Mesenchymal stem cell (in vitro differentiated cells and primary cell): ENCODE data around the gene ARHGAP1.

Experiments used
- DNase-seq: peaks from one replicate; pipeline ENCODE4 v3.0.0-alpha.2; 2013
- H2AFZ ChIP-seq: one replicate; pipeline ENCODE4 v1.6.1; 2013; ENCODE audit warnings: low read depth, mild to moderate bottlenecking, control low read depth, inconsistent platforms, low read length, moderate library complexity
- H2AK5ac ChIP-seq: 2 replicates; pipeline ENCODE4 v1.6.1; 2013; ENCODE audit warnings: low read length, moderate library complexity, mild to moderate bottlenecking, inconsistent platforms; ENCODE audit not compliant: severe bottlenecking
- H2BK120ac ChIP-seq: one replicate; pipeline ENCODE4 v1.6.1; 2013; ENCODE audit warnings: low read depth, mild to moderate bottlenecking, inconsistent platforms, low read length, moderate library complexity
- H2BK12ac ChIP-seq, 2 experiments: one replicate each; pipeline ENCODE4 v1.6.1; 2013; ENCODE audit warnings: inconsistent platforms in 2 of 2, low read length in 2 of 2, mild to moderate bottlenecking in 2 of 2, moderate library complexity in 2 of 2, control low read depth in 1 of 2
- H2BK15ac ChIP-seq: one replicate; pipeline ENCODE4 v1.6.1; 2013; ENCODE audit warnings: mild to moderate bottlenecking, low read depth, inconsistent platforms; ENCODE audit not compliant: poor library complexity, severe bottlenecking
- H2BK5ac ChIP-seq: 2 replicates; pipeline ENCODE4 v1.6.1; 2013; ENCODE audit warnings: low read depth, mild to moderate bottlenecking, low read length, control low read depth, inconsistent platforms; ENCODE audit not compliant: poor library complexity, severe bottlenecking
- H3K14ac ChIP-seq, 2 experiments: one replicate each; pipeline ENCODE4 v1.6.1; 2013; ENCODE audit warnings: inconsistent platforms in 2 of 2, low read length in 2 of 2, control low read depth in 1 of 2, mild to moderate bottlenecking in 1 of 2, moderate library complexity in 1 of 2
- H3K18ac ChIP-seq, 2 experiments: one replicate each; pipeline ENCODE4 v1.6.1; 2013; ENCODE audit warnings: inconsistent platforms in 2 of 2, low read length in 2 of 2, control low read depth in 1 of 2, low read depth in 1 of 2, mild to moderate bottlenecking in 1 of 2
- H3K23ac ChIP-seq, 2 experiments: one replicate each; pipeline ENCODE4 v1.6.1; 2013; ENCODE audit warnings: inconsistent platforms in 2 of 2, low read length in 2 of 2, mild to moderate bottlenecking in 2 of 2, moderate library complexity in 2 of 2, control low read depth in 1 of 2
- H3K27ac ChIP-seq: 2 replicates; pipeline ENCODE4 v1.5.1; 2013; ENCODE audit warnings: mild to moderate bottlenecking, moderate library complexity, low read length, control low read depth, inconsistent platforms; ENCODE audit not compliant: poor library complexity, severe bottlenecking
- H3K27me3 ChIP-seq, 2 experiments: 2 replicates each; pipeline versions ENCODE4 v1.6.1 to v1.7.0; 2013; ENCODE audit warnings: low read length in 2 of 2, mild to moderate bottlenecking in 2 of 2, moderate library complexity in 2 of 2, control low read depth in 1 of 2, inconsistent platforms in 1 of 2; ENCODE audit not compliant: control insufficient read depth in 1 of 2, insufficient read depth in 1 of 2
- H3K36me3 ChIP-seq, 2 experiments: 2 replicates each; pipeline versions ENCODE4 v1.6.1 to v1.7.0; 2013; ENCODE audit warnings: low read length in 2 of 2, control low read depth in 1 of 2, inconsistent platforms in 1 of 2, low read depth in 1 of 2, mild to moderate bottlenecking in 1 of 2; ENCODE audit not compliant: insufficient read depth in 2 of 2, control insufficient read depth in 1 of 2
- H3K4ac ChIP-seq, 2 experiments: one replicate each; pipeline ENCODE4 v1.6.1; 2013; ENCODE audit warnings: inconsistent platforms in 2 of 2, low read length in 2 of 2, mild to moderate bottlenecking in 2 of 2, moderate library complexity in 2 of 2, control low read depth in 1 of 2, low read depth in 1 of 2
- H3K4me1 ChIP-seq: 2 replicates; pipeline ENCODE4 v1.6.1; 2013; ENCODE audit warnings: low read depth, low read length, control low read depth; ENCODE audit not compliant: control insufficient read depth, insufficient read depth
- H3K4me2 ChIP-seq: 2 replicates; pipeline ENCODE4 v1.6.1; 2013; ENCODE audit warnings: low read length, mild to moderate bottlenecking, inconsistent platforms; ENCODE audit not compliant: poor library complexity, severe bottlenecking
- H3K4me3 ChIP-seq, 2 experiments: 2 replicates each; pipeline versions ENCODE4 v1.5.1 to v1.7.0; 2013; ENCODE audit warnings: low read length in 2 of 2, mild to moderate bottlenecking in 2 of 2, control low read depth in 1 of 2, low read depth in 1 of 2; ENCODE audit not compliant: insufficient read depth in 1 of 2
- H3K79me1 ChIP-seq: replicated peaks from 2 replicates; pipeline ENCODE4 v1.6.1; 2013; ENCODE audit warnings: mild to moderate bottlenecking, control low read depth, low read length, inconsistent platforms; ENCODE audit not compliant: poor library complexity, severe bottlenecking
- H3K9ac ChIP-seq: 2 replicates; pipeline ENCODE4 v1.7.0; 2013; ENCODE audit warnings: mild to moderate bottlenecking, low read length, moderate library complexity
- H3K9me3 ChIP-seq: 2 replicates; pipeline ENCODE4 v1.7.0; 2013; ENCODE audit warnings: mild to moderate bottlenecking, low read length; ENCODE audit not compliant: control insufficient read depth
- H4K8ac ChIP-seq: one replicate; pipeline ENCODE4 v1.6.1; 2013; ENCODE audit warnings: inconsistent platforms, mild to moderate bottlenecking, low read length, moderate library complexity
- H4K91ac ChIP-seq: one replicate; pipeline ENCODE4 v1.6.1; 2013; ENCODE audit warnings: mild to moderate bottlenecking, low read length, inconsistent platforms
- WGBS: methylation state at CpG from one replicate; pipeline ENCODE4 v1.1.7; 2013; ENCODE audit warnings: mixed read lengths; 5-methylcytosine and 5-hydroxymethylcytosine counted together

ARHGAP1 gene

GRCh38 chr11:46726206-46726862, 25.9 kb upstream of the ARHGAP1 start:
- Histone ChIP-seq H2BK120ac (no peak overlapping the region), H3K36me3 (no peaks in the 10 kb centered on the region), H3K18ac (no peak overlapping the region), H2BK5ac (no peak overlapping the region), H3K4me1 (peaks cover 13% of the 10 kb centered on the region), H3K14ac (peak overlapping the region in 1 of 2 experiments; percentile 7), H3K4me3 (no peak overlapping the region), H3K9me3 (no peaks in the 10 kb centered on the region), H4K91ac (no peak overlapping the region), H2BK12ac (no peak overlapping the region), H3K4ac (no peak overlapping the region), H3K4me2 (no peak overlapping the region), H2AK5ac (no peak overlapping the region), H3K23ac (no peak overlapping the region), H3K9ac (no peak overlapping the region), H3K79me1 (no peaks in the 10 kb centered on the region), H2BK15ac (no peak overlapping the region), H2AFZ (no peak overlapping the region), H4K8ac (no peak overlapping the region), H3K27ac (no peak overlapping the region), H3K27me3 (no peaks in the 10 kb centered on the region)
- WGBS: 96% methylated on average over 26 of the region's 26 CpGs
- no peak for DNase-seq

GRCh38 chr11:46725338-46726205, 25.2 kb upstream of the ARHGAP1 start:
- no peak overlapping the region for H2BK120ac ChIP-seq
- no peak overlapping the region for H3K9ac ChIP-seq
- H3K4ac ChIP-seq: no peak overlapping the region
- DNase-seq: no peak
- H4K91ac ChIP-seq: no peak overlapping the region
- no peak overlapping the region for H3K14ac ChIP-seq
- H4K8ac ChIP-seq: no peak overlapping the region
- H3K27ac ChIP-seq: no peak overlapping the region
- no peak overlapping the region for H2BK15ac ChIP-seq
- H2AK5ac ChIP-seq: no peak overlapping the region
- no peak overlapping the region for H2BK5ac ChIP-seq
- H2AFZ ChIP-seq: no peak overlapping the region
- H3K36me3 ChIP-seq: no peaks in the 10 kb centered on the region
- no peak overlapping the region for H3K18ac ChIP-seq
- no peaks in the 10 kb centered on the region for H3K79me1 ChIP-seq
- H3K4me3 ChIP-seq: no peak overlapping the region
- H3K23ac ChIP-seq: no peak overlapping the region
- WGBS: 88% methylated on average over 19 of the region's 19 CpGs
- no peak overlapping the region for H2BK12ac ChIP-seq
- no peak overlapping the region for H3K4me2 ChIP-seq
- no peaks in the 10 kb centered on the region for H3K27me3 ChIP-seq
- H3K9me3 ChIP-seq: no peaks in the 10 kb centered on the region
- H3K4me1 ChIP-seq: peaks cover 13% of the 10 kb centered on the region

GRCh38 chr11:46724088-46724487, 23.7 kb upstream of the ARHGAP1 start:
- H3K4ac ChIP-seq: no peak overlapping the region
- no peak overlapping the region for H3K4me3 ChIP-seq
- no peak overlapping the region for H3K23ac ChIP-seq
- no peaks in the 10 kb centered on the region for H3K79me1 ChIP-seq
- H3K4me2 ChIP-seq: no peak overlapping the region
- H4K8ac ChIP-seq: no peak overlapping the region
- DNase-seq: no peak
- no peak overlapping the region for H4K91ac ChIP-seq
- no peak overlapping the region for H3K18ac ChIP-seq
- 80% methylated on average over 8 of the region's 8 CpGs for WGBS
- H2AK5ac ChIP-seq: no peak overlapping the region
- H3K27ac ChIP-seq: no peak overlapping the region
- H2BK12ac ChIP-seq: no peak overlapping the region
- no peak overlapping the region for H2BK15ac ChIP-seq
- no peak overlapping the region for H2AFZ ChIP-seq
- H3K9me3 ChIP-seq: no peaks in the 10 kb centered on the region
- no peak overlapping the region for H2BK5ac ChIP-seq
- no peaks in the 10 kb centered on the region for H3K36me3 ChIP-seq
- no peak overlapping the region for H2BK120ac ChIP-seq
- no peaks in the 10 kb centered on the region for H3K27me3 ChIP-seq
- H3K14ac ChIP-seq: no peak overlapping the region
- H3K9ac ChIP-seq: no peak overlapping the region
- peaks cover 13% of the 10 kb centered on the region for H3K4me1 ChIP-seq

GRCh38 chr11:46723359-46723680, 22.9 kb upstream of the ARHGAP1 start:
- Histone ChIP-seq H4K91ac (no peak overlapping the region), H3K27ac (no peak overlapping the region), H3K36me3 (no peaks in the 10 kb centered on the region), H4K8ac (no peak overlapping the region), H2BK5ac (no peak overlapping the region), H2BK15ac (no peak overlapping the region), H2AFZ (no peak overlapping the region), H2AK5ac (no peak overlapping the region), H3K18ac (no peak overlapping the region), H3K14ac (no peak overlapping the region), H3K9me3 (no peaks in the 10 kb centered on the region), H3K23ac (no peak overlapping the region), H3K4me2 (no peak overlapping the region), H3K4me3 (no peak overlapping the region), H3K9ac (no peak overlapping the region), H3K79me1 (no peaks in the 10 kb centered on the region), H2BK12ac (no peak overlapping the region), H3K4me1 (peaks cover 16% of the 10 kb centered on the region), H3K27me3 (no peaks in the 10 kb centered on the region), H3K4ac (no peak overlapping the region), H2BK120ac (no peak overlapping the region)
- 95% methylated on average over 8 of the region's 8 CpGs for WGBS
- no peak for DNase-seq
